GM23338 (cell line): ENCODE measurements around the gene LHX4.

Experiments used
- CREB1 ChIP-seq: fragments of 250-450 bp; sonication (Bioruptor Pico); IDR thresholded peaks from 2 replicates; pipeline ENCODE4 v1.5.0; 2020; ENCODE audit warnings: low read depth, mild to moderate bottlenecking, moderate library complexity
- ETS1 ChIP-seq: IDR thresholded peaks from 2 replicates; pipeline ENCODE4 v1.6.1; 2016; ENCODE audit warnings: antibody characterized with exemption
- EZH2 ChIP-seq: fragments of 200-600 bp; sonication (generic); IDR thresholded peaks from one replicate; pipeline ENCODE4 v1.8.0; 2017; ENCODE audit warnings: antibody characterized with exemption, mild to moderate bottlenecking, low read depth; ENCODE audit not compliant: unreplicated experiment
- EZH2phosphoT487 ChIP-seq: fragments of 200-600 bp; sonication (generic); IDR thresholded peaks from one replicate; pipeline ENCODE4 v1.8.1; 2018; ENCODE audit warnings: antibody characterized with exemption; ENCODE audit not compliant: unreplicated experiment
- JUNB ChIP-seq: IDR thresholded peaks from one replicate; pipeline ENCODE4 v1.6.1; 2016; ENCODE audit warnings: antibody characterized with exemption; ENCODE audit not compliant: unreplicated experiment
- NANOG ChIP-seq: IDR thresholded peaks from 2 replicates; pipeline ENCODE4 v1.6.1; 2016; ENCODE audit warnings: antibody characterized with exemption, borderline replicate concordance
- POLR2AphosphoS5 ChIP-seq: IDR thresholded peaks from 2 replicates; pipeline ENCODE4 v1.6.1; 2016; ENCODE audit warnings: antibody characterized with exemption, low read depth
- REST ChIP-seq: IDR thresholded peaks from one replicate; pipeline ENCODE4 v1.6.1; 2018; ENCODE audit warnings: antibody characterized with exemption; ENCODE audit not compliant: unreplicated experiment
- ZNF114 ChIP-seq: fragments of 250-450 bp; sonication (Bioruptor Pico); IDR thresholded peaks from 2 replicates; pipeline ENCODE4 v1.5.0; 2020; ENCODE audit warnings: mild to moderate bottlenecking, moderate library complexity
- ZNF331 ChIP-seq: fragments of 250-450 bp; sonication (Bioruptor Pico); IDR thresholded peaks from 2 replicates; pipeline ENCODE4 v1.5.0; 2020; ENCODE audit warnings: low read depth, mild to moderate bottlenecking, moderate library complexity
- TF ChIP-seq, protein P1 (sequence below), 2 experiments: fragments of 200-600 bp in 1 of 2; sonication (generic) in 1 of 2; conservative IDR thresholded peaks; 2 replicates each; pipeline versions ENCODE4 v1.5.1 to v1.6.1; 2016 to 2017; ENCODE audit warnings: antibody characterized with exemption in 2 of 2, low read depth in 2 of 2, mild to moderate bottlenecking in 2 of 2, moderate library complexity in 1 of 2
- TF ChIP-seq, protein P2 (sequence below): fragments of 250-450 bp; sonication (Bioruptor Pico); IDR thresholded peaks from 2 replicates; pipeline ENCODE4 v1.5.0; 2020; ENCODE audit warnings: mild to moderate bottlenecking, moderate library complexity

- TF ChIP-seq EZH2phosphoT487: no peak
- TF ChIP-seq, protein P1, sequence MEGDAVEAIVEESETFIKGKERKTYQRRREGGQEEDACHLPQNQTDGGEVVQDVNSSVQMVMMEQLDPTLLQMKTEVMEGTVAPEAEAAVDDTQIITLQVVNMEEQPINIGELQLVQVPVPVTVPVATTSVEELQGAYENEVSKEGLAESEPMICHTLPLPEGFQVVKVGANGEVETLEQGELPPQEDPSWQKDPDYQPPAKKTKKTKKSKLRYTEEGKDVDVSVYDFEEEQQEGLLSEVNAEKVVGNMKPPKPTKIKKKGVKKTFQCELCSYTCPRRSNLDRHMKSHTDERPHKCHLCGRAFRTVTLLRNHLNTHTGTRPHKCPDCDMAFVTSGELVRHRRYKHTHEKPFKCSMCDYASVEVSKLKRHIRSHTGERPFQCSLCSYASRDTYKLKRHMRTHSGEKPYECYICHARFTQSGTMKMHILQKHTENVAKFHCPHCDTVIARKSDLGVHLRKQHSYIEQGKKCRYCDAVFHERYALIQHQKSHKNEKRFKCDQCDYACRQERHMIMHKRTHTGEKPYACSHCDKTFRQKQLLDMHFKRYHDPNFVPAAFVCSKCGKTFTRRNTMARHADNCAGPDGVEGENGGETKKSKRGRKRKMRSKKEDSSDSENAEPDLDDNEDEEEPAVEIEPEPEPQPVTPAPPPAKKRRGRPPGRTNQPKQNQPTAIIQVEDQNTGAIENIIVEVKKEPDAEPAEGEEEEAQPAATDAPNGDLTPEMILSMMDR (conservative IDR thresholded peaks at IDR 0.05; ENCODE audit: low read depth in 2 of 2): no peak
- TF ChIP-seq EZH2: no peak
- TF ChIP-seq CREB1 (CRISPR knock-in tag): no peak
- TF ChIP-seq REST: no peak
- TF ChIP-seq POLR2AphosphoS5: no peak
- TF ChIP-seq ZNF331 (CRISPR knock-in tag): no peak
- no peak for TF ChIP-seq NANOG
- no peak for TF ChIP-seq JUNB
- TF ChIP-seq ETS1: no peak
- TF ChIP-seq, protein P2, sequence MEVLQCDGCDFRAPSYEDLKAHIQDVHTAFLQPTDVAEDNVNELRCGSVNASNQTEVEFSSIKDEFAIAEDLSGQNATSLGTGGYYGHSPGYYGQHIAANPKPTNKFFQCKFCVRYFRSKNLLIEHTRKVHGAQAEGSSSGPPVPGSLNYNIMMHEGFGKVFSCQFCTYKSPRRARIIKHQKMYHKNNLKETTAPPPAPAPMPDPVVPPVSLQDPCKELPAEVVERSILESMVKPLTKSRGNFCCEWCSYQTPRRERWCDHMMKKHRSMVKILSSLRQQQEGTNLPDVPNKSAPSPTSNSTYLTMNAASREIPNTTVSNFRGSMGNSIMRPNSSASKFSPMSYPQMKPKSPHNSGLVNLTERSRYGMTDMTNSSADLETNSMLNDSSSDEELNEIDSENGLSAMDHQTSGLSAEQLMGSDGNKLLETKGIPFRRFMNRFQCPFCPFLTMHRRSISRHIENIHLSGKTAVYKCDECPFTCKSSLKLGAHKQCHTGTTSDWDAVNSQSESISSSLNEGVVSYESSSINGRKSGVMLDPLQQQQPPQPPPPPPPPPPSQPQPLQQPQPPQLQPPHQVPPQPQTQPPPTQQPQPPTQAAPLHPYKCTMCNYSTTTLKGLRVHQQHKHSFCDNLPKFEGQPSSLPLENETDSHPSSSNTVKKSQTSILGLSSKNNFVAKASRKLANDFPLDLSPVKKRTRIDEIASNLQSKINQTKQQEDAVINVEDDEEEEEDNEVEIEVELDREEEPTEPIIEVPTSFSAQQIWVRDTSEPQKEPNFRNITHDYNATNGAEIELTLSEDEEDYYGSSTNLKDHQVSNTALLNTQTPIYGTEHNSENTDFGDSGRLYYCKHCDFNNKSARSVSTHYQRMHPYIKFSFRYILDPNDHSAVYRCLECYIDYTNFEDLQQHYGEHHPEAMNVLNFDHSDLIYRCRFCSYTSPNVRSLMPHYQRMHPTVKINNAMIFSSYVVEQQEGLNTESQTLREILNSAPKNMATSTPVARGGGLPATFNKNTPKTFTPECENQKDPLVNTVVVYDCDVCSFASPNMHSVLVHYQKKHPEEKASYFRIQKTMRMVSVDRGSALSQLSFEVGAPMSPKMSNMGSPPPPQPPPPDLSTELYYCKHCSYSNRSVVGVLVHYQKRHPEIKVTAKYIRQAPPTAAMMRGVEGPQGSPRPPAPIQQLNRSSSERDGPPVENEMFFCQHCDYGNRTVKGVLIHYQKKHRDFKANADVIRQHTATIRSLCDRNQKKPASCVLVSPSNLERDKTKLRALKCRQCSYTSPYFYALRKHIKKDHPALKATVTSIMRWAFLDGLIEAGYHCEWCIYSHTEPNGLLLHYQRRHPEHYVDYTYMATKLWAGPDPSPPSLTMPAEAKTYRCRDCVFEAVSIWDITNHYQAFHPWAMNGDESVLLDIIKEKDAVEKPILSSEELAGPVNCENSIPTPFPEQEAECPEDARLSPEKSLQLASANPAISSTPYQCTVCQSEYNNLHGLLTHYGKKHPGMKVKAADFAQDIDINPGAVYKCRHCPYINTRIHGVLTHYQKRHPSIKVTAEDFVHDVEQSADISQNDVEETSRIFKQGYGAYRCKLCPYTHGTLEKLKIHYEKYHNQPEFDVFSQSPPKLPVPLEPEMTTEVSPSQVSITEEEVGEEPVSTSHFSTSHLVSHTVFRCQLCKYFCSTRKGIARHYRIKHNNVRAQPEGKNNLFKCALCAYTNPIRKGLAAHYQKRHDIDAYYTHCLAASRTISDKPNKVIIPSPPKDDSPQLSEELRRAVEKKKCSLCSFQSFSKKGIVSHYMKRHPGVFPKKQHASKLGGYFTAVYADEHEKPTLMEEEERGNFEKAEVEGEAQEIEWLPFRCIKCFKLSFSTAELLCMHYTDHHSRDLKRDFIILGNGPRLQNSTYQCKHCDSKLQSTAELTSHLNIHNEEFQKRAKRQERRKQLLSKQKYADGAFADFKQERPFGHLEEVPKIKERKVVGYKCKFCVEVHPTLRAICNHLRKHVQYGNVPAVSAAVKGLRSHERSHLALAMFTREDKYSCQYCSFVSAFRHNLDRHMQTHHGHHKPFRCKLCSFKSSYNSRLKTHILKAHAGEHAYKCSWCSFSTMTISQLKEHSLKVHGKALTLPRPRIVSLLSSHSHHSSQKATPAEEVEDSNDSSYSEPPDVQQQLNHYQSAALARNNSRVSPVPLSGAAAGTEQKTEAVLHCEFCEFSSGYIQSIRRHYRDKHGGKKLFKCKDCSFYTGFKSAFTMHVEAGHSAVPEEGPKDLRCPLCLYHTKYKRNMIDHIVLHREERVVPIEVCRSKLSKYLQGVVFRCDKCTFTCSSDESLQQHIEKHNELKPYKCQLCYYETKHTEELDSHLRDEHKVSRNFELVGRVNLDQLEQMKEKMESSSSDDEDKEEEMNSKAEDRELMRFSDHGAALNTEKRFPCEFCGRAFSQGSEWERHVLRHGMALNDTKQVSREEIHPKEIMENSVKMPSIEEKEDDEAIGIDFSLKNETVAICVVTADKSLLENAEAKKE (CRISPR knock-in tag): no peak
- TF ChIP-seq ZNF114 (CRISPR knock-in tag): no peak
Observed at GRCh38 chr1:180237869-180238476, 7.9 kb downstream of the LHX4 start.
